ENCODE data around the gene ZNF195.
"Not testable (repeated sequence)": the region's sequence is repeated elsewhere in the genome, so short reads cannot be mapped to it uniquely, and the experiment has no call there.

The ZNF195 gene

DNA sequence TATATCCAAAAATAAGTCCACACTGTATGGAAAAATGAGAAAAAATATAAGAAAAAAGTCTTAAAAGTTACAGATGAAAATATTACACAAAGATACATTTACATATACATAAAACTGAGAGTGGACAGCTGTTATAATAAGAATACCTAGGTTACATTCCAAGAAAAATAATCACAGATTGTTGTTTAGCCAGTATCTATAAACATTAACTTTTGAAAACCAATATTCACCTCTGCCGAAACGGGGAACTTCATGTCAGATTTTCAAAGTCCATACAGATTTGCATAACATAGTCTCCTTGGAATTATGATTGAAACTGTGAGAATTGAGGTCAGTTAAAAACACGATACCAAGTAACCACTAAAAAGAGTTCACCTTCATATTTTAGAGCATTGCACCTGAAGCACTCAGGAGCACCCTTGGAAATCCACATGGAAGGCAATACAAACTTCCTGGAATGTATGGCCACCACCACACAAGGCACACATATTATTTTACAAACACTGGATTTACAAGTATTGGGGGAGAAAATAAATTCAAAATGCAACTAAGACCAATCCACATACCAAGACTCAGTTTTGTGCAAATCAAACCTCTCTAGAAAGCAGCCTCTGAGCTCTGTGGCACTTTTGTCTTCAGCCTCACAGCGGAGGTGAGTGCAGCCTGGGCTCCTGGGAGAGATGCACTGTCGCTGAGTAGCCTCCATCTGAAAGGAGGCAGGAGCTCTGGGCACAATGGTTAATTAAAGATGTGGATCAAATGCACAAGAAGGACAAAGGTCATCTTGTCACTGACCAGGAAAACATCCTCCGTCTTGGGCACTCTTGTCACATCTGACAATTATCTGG, 34.4 kb downstream of the ZNF195 start:
- Histone ChIP-seq H3K9me3 (ENCODE audit: insufficient read depth, low read depth, low read length) (peaks cover 7% of the 10 kb centered on the region; the same call in 1 of the 2 replicates), H3K36me3 (ENCODE audit: insufficient read depth, low read depth, low read length) (no peaks in the 10 kb centered on the region), H3K27me3 (ENCODE audit: insufficient read depth, low read length) (no peaks in the 10 kb centered on the region), H3K4me3 (ENCODE audit: low read length) (no peak overlapping the region), H3K4me1 (ENCODE audit: insufficient read depth, low read length) (no peaks in the 10 kb centered on the region), H3K9ac (ENCODE audit: low read depth, low read length) (no peak overlapping the region), H3K27ac (ENCODE audit: low read length) (no peak overlapping the region)

- H3K27me3 ChIP-seq (ENCODE audit: insufficient read depth, low read length) = no peaks in the 10 kb centered on the region
- H3K27ac ChIP-seq (ENCODE audit: low read length) = no peak overlapping the region
- peaks cover 7% of the 10 kb centered on the region; the same call in 1 of the 2 replicates for H3K9me3 ChIP-seq (ENCODE audit: insufficient read depth, low read depth, low read length)
- no peak overlapping the region for H3K4me3 ChIP-seq (ENCODE audit: low read length)
- no peak overlapping the region for H3K9ac ChIP-seq (ENCODE audit: low read depth, low read length)
- H3K36me3 ChIP-seq (ENCODE audit: insufficient read depth, low read depth, low read length) = no peaks in the 10 kb centered on the region
- H3K4me1 ChIP-seq (ENCODE audit: insufficient read depth, low read length) = no peaks in the 10 kb centered on the region
Measured at GRCh38 chr11:3342709-3343108, 36.2 kb downstream of the ZNF195 start.

DNA sequence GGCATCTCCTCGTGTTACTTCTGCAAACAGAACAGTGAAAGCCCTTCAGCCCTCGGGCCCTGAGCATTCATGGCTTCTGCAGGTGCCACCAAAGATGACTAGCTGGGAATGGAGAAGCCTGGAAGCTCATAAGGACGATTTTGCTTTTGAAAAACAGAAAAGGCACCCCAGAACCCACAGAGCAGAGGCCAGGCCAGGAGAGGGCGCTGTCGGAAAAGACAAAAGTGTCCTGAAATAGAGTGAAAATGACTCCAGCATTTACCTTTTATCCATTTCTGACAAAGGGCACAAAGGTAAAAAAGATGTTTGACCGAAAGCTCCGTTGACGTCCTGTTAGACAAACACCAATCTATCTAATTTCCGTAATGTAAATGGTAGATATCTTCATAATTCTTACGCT, 37.6 kb downstream of the ZNF195 start:
- Histone ChIP-seq H3K4me1 (ENCODE audit: insufficient read depth, low read length) (no peaks in the 10 kb centered on the region), H3K9ac (ENCODE audit: low read depth, low read length) (no peak overlapping the region), H3K4me3 (ENCODE audit: low read length) (no peak overlapping the region), H3K36me3 (ENCODE audit: insufficient read depth, low read depth, low read length) (no peaks in the 10 kb centered on the region), H3K27me3 (ENCODE audit: insufficient read depth, low read length) (no peaks in the 10 kb centered on the region), H3K9me3 (ENCODE audit: insufficient read depth, low read depth, low read length) (no peaks in the 10 kb centered on the region), H3K27ac (ENCODE audit: low read length) (no peak overlapping the region)

DNA sequence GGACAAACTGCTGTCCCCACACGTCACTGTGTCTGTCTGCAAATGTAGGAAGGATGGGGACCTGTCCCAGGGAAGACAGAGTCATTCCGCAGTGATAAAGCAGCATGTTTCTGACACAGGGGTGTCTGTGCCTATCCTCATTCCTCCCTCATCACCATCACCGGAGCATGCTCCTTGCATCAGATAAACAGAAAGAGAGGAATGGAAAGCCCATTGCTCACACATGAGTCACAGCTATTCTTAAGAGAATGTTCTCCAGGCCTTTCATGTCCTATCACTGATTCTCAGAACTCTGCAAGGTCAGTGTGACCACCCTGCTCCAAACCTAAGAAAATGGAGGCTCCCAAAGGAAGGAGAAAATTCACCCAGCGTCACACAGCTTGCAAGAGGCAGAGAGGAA, 38.9 kb downstream of the ZNF195 start:
- Histone ChIP-seq H3K4me1 (ENCODE audit: insufficient read depth, low read length) (no peaks in the 10 kb centered on the region), H3K36me3 (ENCODE audit: insufficient read depth, low read depth, low read length) (no peaks in the 10 kb centered on the region), H3K9me3 (ENCODE audit: insufficient read depth, low read depth, low read length) (no peaks in the 10 kb centered on the region), H3K27me3 (ENCODE audit: insufficient read depth, low read length) (no peaks in the 10 kb centered on the region), H3K9ac (ENCODE audit: low read depth, low read length) (no peak overlapping the region), H3K27ac (ENCODE audit: low read length) (no peak overlapping the region), H3K4me3 (ENCODE audit: low read length) (no peak overlapping the region)

DNA sequence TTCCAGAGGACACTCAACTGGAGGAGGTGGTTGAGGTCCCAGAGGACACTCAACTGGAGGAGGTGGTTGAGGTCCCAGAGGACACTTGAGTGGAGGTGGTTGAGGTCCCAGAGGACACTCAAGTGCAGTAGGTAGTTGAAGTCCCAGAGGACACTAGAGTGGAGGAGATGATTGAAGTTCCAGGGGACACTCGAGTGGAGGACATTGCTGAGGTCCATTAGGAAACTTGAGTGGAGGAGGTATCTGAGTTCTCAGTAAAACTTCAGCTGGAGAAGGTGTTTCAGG, 39.7 kb downstream of the ZNF195 start:
- no peak overlapping the region for H3K9ac ChIP-seq (ENCODE audit: low read depth, low read length)
- no peak overlapping the region for H3K27ac ChIP-seq (ENCODE audit: low read length)
- H3K27me3 ChIP-seq (ENCODE audit: insufficient read depth, low read length) = no peaks in the 10 kb centered on the region
- no peak overlapping the region for H3K4me3 ChIP-seq (ENCODE audit: low read length)
- no peaks in the 10 kb centered on the region for H3K4me1 ChIP-seq (ENCODE audit: insufficient read depth, low read length)
- no peaks in the 10 kb centered on the region for H3K36me3 ChIP-seq (ENCODE audit: insufficient read depth, low read depth, low read length)
- no peaks in the 10 kb centered on the region for H3K9me3 ChIP-seq (ENCODE audit: insufficient read depth, low read depth, low read length)

GRCh38 chr11:3338569-3339339, 40.2 kb downstream of the ZNF195 start:
- Histone ChIP-seq H3K9ac (ENCODE audit: low read depth, low read length) (no peak overlapping the region), H3K9me3 (ENCODE audit: insufficient read depth, low read depth, low read length) (no peaks in the 10 kb centered on the region), H3K27ac (ENCODE audit: low read length) (no peak overlapping the region), H3K27me3 (ENCODE audit: insufficient read depth, low read length) (no peaks in the 10 kb centered on the region), H3K4me3 (ENCODE audit: low read length) (no peak overlapping the region), H3K4me1 (ENCODE audit: insufficient read depth, low read length) (no peaks in the 10 kb centered on the region), H3K36me3 (ENCODE audit: insufficient read depth, low read depth, low read length) (no peaks in the 10 kb centered on the region)

GRCh38 chr11:3336420-3336819, 42.5 kb downstream of the ZNF195 start:
- H3K9ac ChIP-seq (ENCODE audit: low read depth, low read length); H3K4me1 ChIP-seq (ENCODE audit: insufficient read depth, low read length); H3K9me3 ChIP-seq (ENCODE audit: insufficient read depth, low read depth, low read length); H3K27me3 ChIP-seq (ENCODE audit: insufficient read depth, low read length); H3K4me3 ChIP-seq (ENCODE audit: low read length); H3K36me3 ChIP-seq (ENCODE audit: insufficient read depth, low read depth, low read length); H3K27ac ChIP-seq (ENCODE audit: low read length): not testable (repeated sequence)

DNA sequence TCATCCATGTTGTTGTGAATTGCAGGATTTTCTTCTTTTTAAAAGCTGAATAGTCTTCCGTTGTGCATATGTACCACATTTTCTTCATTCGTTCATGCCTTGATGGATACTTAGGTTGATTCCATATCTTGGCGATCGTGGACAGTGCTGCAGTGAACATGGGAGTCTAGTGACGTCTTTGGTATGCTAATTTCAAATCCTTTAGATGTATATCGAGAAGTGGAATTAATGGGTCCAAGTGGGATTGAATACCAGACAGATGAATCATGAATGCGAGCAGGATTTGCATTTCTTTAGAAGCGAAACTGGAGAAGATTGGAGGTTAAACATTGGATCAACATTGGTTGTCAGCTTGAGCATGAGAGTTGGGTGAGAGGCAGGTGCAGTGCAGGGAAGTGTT, 45.8 kb downstream of the ZNF195 start:
- not testable (repeated sequence) for H3K27ac ChIP-seq (ENCODE audit: low read length); H3K9ac ChIP-seq (ENCODE audit: low read depth, low read length); H3K4me1 ChIP-seq (ENCODE audit: insufficient read depth, low read length); H3K36me3 ChIP-seq (ENCODE audit: insufficient read depth, low read depth, low read length); H3K27me3 ChIP-seq (ENCODE audit: insufficient read depth, low read length); H3K4me3 ChIP-seq (ENCODE audit: low read length); H3K9me3 ChIP-seq (ENCODE audit: insufficient read depth, low read depth, low read length)

DNA sequence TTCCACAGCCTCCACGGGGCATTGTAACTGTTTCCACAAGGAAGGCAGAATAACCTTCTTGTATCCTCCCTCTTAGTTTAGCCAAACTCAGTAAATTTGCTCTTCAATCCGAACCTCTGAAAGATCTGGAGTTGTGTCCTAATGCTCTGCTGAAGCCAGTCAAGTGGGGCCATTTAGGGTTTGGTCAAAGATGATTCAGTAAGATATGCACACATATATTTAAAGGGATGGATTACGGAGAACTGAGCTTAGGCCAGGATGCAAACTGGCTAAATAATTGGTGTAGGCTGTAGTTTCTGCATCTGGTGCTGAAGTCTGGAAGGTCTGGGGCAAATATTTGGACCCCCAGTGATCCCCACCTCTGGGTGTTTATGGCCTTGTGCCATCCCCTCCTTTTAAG, 47.9 kb downstream of the ZNF195 start:
- not testable (repeated sequence) for H3K4me3 ChIP-seq (ENCODE audit: low read length); H3K36me3 ChIP-seq (ENCODE audit: insufficient read depth, low read depth, low read length); H3K27me3 ChIP-seq (ENCODE audit: insufficient read depth, low read length); H3K9me3 ChIP-seq (ENCODE audit: insufficient read depth, low read depth, low read length); H3K9ac ChIP-seq (ENCODE audit: low read depth, low read length); H3K27ac ChIP-seq (ENCODE audit: low read length); H3K4me1 ChIP-seq (ENCODE audit: insufficient read depth, low read length)

- H3K36me3 ChIP-seq (ENCODE audit: insufficient read depth, low read depth, low read length); H3K27me3 ChIP-seq (ENCODE audit: insufficient read depth, low read length); H3K9ac ChIP-seq (ENCODE audit: low read depth, low read length); H3K27ac ChIP-seq (ENCODE audit: low read length); H3K9me3 ChIP-seq (ENCODE audit: insufficient read depth, low read depth, low read length); H3K4me1 ChIP-seq (ENCODE audit: insufficient read depth, low read length); H3K4me3 ChIP-seq (ENCODE audit: low read length): not testable (repeated sequence)
Measured at GRCh38 chr11:3330064-3330463, 48.9 kb downstream of the ZNF195 start.

DNA sequence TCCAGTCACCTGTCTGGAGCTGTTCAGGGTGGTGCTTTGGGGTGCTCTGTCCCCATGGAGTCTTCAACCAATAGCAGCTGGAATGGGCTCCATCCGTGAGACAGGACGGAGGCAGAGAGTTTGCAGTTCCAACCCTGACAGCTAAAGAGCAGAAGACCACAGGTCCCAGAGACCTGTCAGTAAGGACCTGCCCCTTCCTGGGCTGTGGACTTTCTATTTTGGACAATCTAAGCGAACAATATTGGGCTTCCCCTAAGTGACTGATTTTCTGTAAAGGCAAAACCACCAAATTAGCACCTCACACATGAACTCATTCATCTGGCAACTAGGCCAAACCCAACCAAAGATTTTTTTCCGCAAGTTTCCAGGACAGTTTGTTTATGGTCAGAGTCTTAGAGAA, 50.4 kb downstream of the ZNF195 start:
- not testable (repeated sequence) for H3K27me3 ChIP-seq (ENCODE audit: insufficient read depth, low read length); H3K9me3 ChIP-seq (ENCODE audit: insufficient read depth, low read depth, low read length); H3K36me3 ChIP-seq (ENCODE audit: insufficient read depth, low read depth, low read length)

DNA sequence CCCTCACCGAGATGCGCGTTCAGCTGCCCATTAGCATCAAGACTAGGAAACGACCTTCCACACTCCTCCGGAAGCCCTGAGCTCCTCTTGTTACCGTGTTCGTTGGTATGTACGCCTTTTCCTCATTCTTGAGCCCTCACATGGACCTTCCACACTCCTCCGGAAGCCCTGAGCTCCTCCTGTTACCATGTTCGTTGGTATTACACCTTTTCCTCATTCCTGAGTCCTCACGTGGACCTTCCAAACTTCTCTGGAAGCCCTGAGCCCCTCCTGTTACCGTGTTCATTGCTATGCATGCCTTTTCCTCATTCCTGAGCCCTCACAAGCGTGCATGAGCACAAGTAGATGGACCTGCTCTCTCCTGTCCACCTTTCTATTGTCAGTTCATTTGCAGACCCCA, 52.5 kb downstream of the ZNF195 start:
- H3K36me3 ChIP-seq (ENCODE audit: insufficient read depth, low read depth, low read length); H3K4me3 ChIP-seq (ENCODE audit: low read length); H3K27ac ChIP-seq (ENCODE audit: low read length); H3K9me3 ChIP-seq (ENCODE audit: insufficient read depth, low read depth, low read length); H3K27me3 ChIP-seq (ENCODE audit: insufficient read depth, low read length); H3K4me1 ChIP-seq (ENCODE audit: insufficient read depth, low read length); H3K9ac ChIP-seq (ENCODE audit: low read depth, low read length): not testable (repeated sequence)

More for the DNA sequence above, 50.4 kb downstream of the ZNF195 start:
- not testable (repeated sequence) for H3K4me3 ChIP-seq (ENCODE audit: low read length); H3K27ac ChIP-seq (ENCODE audit: low read length); H3K9ac ChIP-seq (ENCODE audit: low read depth, low read length); H3K4me1 ChIP-seq (ENCODE audit: insufficient read depth, low read length)
